ENCODE data around the gene TNNI2.

The TNNI2 gene

GRCh38 chr11:1839204-1839923 is 583 bp downstream of the TNNI2 start:
- Histone ChIP-seq H3K9ac (ENCODE audit: low read length in 5 of 5) (no peak overlapping the region), H3K4me1 (ENCODE audit: control insufficient read depth in 5 of 5, insufficient read depth in 5 of 5, low read length in 5 of 5) (peaks cover 0 to 36% (median 13%) of the 10 kb centered on the region in 5 donors), H3K9me3 (ENCODE audit: control insufficient read depth in 5 of 5, low read length in 5 of 5) (no peaks in the 10 kb centered on the region), H3K27ac (ENCODE audit: low read depth, low read length) (no peak overlapping the region), H3K4me3 (ENCODE audit: low read depth in 1 of 5, low read length in 5 of 5) (no peak overlapping the region), H3K36me3 (ENCODE audit: control insufficient read depth in 5 of 5, insufficient read depth in 5 of 5, low read length in 5 of 5) (no peaks in the 10 kb centered on the region), H3K27me3 (ENCODE audit: control insufficient read depth in 5 of 5, insufficient read depth in 4 of 5, low read length in 5 of 5) (peaks cover 0 to 7% (median 5%) of the 10 kb centered on the region in 5 donors)

- no peaks in the 10 kb centered on the region for H3K36me3 ChIP-seq (ENCODE audit: control insufficient read depth in 5 of 5, insufficient read depth in 5 of 5, low read length in 5 of 5)
- no peak overlapping the region for H3K4me3 ChIP-seq (ENCODE audit: low read depth in 1 of 5, low read length in 5 of 5)
- peaks cover 6 to 44% (median 21%) of the 10 kb centered on the region in 5 donors for H3K4me1 ChIP-seq (ENCODE audit: control insufficient read depth in 5 of 5, insufficient read depth in 5 of 5, low read length in 5 of 5)
Measured at GRCh38 chr11:1839924-1840779, 1.4 kb downstream of the TNNI2 start.

GRCh38 chr11:1840780-1841480 is 2.1 kb downstream of the TNNI2 start:
- Histone ChIP-seq H3K36me3 (ENCODE audit: control insufficient read depth in 5 of 5, insufficient read depth in 5 of 5, low read length in 5 of 5) (no peaks in the 10 kb centered on the region), H3K9ac (ENCODE audit: low read length in 5 of 5) (no peak overlapping the region), H3K4me1 (ENCODE audit: control insufficient read depth in 5 of 5, insufficient read depth in 5 of 5, low read length in 5 of 5) (peaks cover 6 to 50% (median 26%) of the 10 kb centered on the region in 5 donors), H3K27me3 (ENCODE audit: control insufficient read depth in 5 of 5, insufficient read depth in 4 of 5, low read length in 5 of 5) (peaks cover 0 to 6% (median under 1%) of the 10 kb centered on the region in 5 donors), H3K27ac (ENCODE audit: low read depth, low read length) (no peak overlapping the region), H3K4me3 (ENCODE audit: low read depth in 1 of 5, low read length in 5 of 5) (no peak overlapping the region), H3K9me3 (ENCODE audit: control insufficient read depth in 5 of 5, low read length in 5 of 5) (no peaks in the 10 kb centered on the region)

More at GRCh38 chr11:1839924-1840779, 1.4 kb downstream of the TNNI2 start:
- Histone ChIP-seq H3K9me3 (ENCODE audit: control insufficient read depth in 5 of 5, low read length in 5 of 5) (no peaks in the 10 kb centered on the region), H3K27me3 (ENCODE audit: control insufficient read depth in 5 of 5, insufficient read depth in 4 of 5, low read length in 5 of 5) (peaks cover 0 to 6% (median 5%) of the 10 kb centered on the region in 5 donors), H3K27ac (ENCODE audit: low read depth, low read length) (no peak overlapping the region), H3K9ac (ENCODE audit: low read length in 5 of 5) (no peak overlapping the region)

- Histone ChIP-seq H3K9me3 (ENCODE audit: control insufficient read depth in 5 of 5, low read length in 5 of 5) (no peaks in the 10 kb centered on the region), H3K27me3 (ENCODE audit: control insufficient read depth in 5 of 5, insufficient read depth in 4 of 5, low read length in 5 of 5) (peaks cover 0 to 6% (median 0%) of the 10 kb centered on the region in 5 donors), H3K4me3 (ENCODE audit: low read depth in 1 of 5, low read length in 5 of 5) (no peak overlapping the region), H3K9ac (ENCODE audit: low read length in 5 of 5) (no peak overlapping the region), H3K36me3 (ENCODE audit: control insufficient read depth in 5 of 5, insufficient read depth in 5 of 5, low read length in 5 of 5) (no peaks in the 10 kb centered on the region), H3K4me1 (ENCODE audit: control insufficient read depth in 5 of 5, insufficient read depth in 5 of 5, low read length in 5 of 5) (peaks cover 6 to 50% (median 26%) of the 10 kb centered on the region in 5 donors), H3K27ac (ENCODE audit: low read depth, low read length) (no peak overlapping the region)
Measured at GRCh38 chr11:1841511-1842148, 2.8 kb downstream of the TNNI2 start.

GRCh38 chr11:1842149-1843097 is 3.6 kb downstream of the TNNI2 start:
- no peak overlapping the region for H3K9ac ChIP-seq (ENCODE audit: low read length in 5 of 5)
- H3K9me3 ChIP-seq (ENCODE audit: control insufficient read depth in 5 of 5, low read length in 5 of 5), result no peaks in the 10 kb centered on the region
- H3K36me3 ChIP-seq (ENCODE audit: control insufficient read depth in 5 of 5, insufficient read depth in 5 of 5, low read length in 5 of 5), result no peaks in the 10 kb centered on the region
- no peak overlapping the region for H3K27ac ChIP-seq (ENCODE audit: low read depth, low read length)
- H3K4me3 ChIP-seq (ENCODE audit: low read depth in 1 of 5, low read length in 5 of 5), result no peak overlapping the region
- H3K27me3 ChIP-seq (ENCODE audit: control insufficient read depth in 5 of 5, insufficient read depth in 4 of 5, low read length in 5 of 5), result no peaks in the 10 kb centered on the region
- peaks cover 6 to 48% (median 26%) of the 10 kb centered on the region in 5 donors for H3K4me1 ChIP-seq (ENCODE audit: control insufficient read depth in 5 of 5, insufficient read depth in 5 of 5, low read length in 5 of 5)

- no peaks in the 10 kb centered on the region for H3K9me3 ChIP-seq (ENCODE audit: control insufficient read depth in 5 of 5, low read length in 5 of 5)
- H3K4me3 ChIP-seq (ENCODE audit: low read depth in 1 of 5, low read length in 5 of 5), result no peak overlapping the region
- no peaks in the 10 kb centered on the region for H3K36me3 ChIP-seq (ENCODE audit: control insufficient read depth in 5 of 5, insufficient read depth in 5 of 5, low read length in 5 of 5)
- no peaks in the 10 kb centered on the region for H3K27me3 ChIP-seq (ENCODE audit: control insufficient read depth in 5 of 5, insufficient read depth in 4 of 5, low read length in 5 of 5)
- H3K9ac ChIP-seq (ENCODE audit: low read length in 5 of 5), result no peak overlapping the region
- no peak overlapping the region for H3K27ac ChIP-seq (ENCODE audit: low read depth, low read length)
- peaks cover 6 to 42% (median 25%) of the 10 kb centered on the region in 5 donors for H3K4me1 ChIP-seq (ENCODE audit: control insufficient read depth in 5 of 5, insufficient read depth in 5 of 5, low read length in 5 of 5)
Measured at GRCh38 chr11:1843098-1843473, 4.3 kb downstream of the TNNI2 start.

- Histone ChIP-seq H3K27me3 (ENCODE audit: control insufficient read depth in 5 of 5, insufficient read depth in 4 of 5, low read length in 5 of 5) (no peaks in the 10 kb centered on the region), H3K36me3 (ENCODE audit: control insufficient read depth in 5 of 5, insufficient read depth in 5 of 5, low read length in 5 of 5) (no peaks in the 10 kb centered on the region), H3K4me1 (ENCODE audit: control insufficient read depth in 5 of 5, insufficient read depth in 5 of 5, low read length in 5 of 5) (peaks cover 6 to 38% (median 23%) of the 10 kb centered on the region in 5 donors), H3K9me3 (ENCODE audit: control insufficient read depth in 5 of 5, low read length in 5 of 5) (no peaks in the 10 kb centered on the region), H3K27ac (ENCODE audit: low read depth, low read length) (no peak overlapping the region), H3K9ac (ENCODE audit: low read length in 5 of 5) (peak overlapping the region in 1 of 5 donors; percentile 31), H3K4me3 (ENCODE audit: low read depth in 1 of 5, low read length in 5 of 5) (no peak overlapping the region)
Measured at GRCh38 chr11:1843796-1844195, 5.0 kb downstream of the TNNI2 start.

- H3K27ac ChIP-seq (ENCODE audit: low read depth, low read length), result no peak overlapping the region
- no peaks in the 10 kb centered on the region for H3K9me3 ChIP-seq (ENCODE audit: control insufficient read depth in 5 of 5, low read length in 5 of 5)
- peak overlapping the region in 2 of 5 donors; percentile 26 to 31 for H3K9ac ChIP-seq (ENCODE audit: low read length in 5 of 5)
- peaks cover 6 to 41% (median 23%) of the 10 kb centered on the region in 5 donors for H3K4me1 ChIP-seq (ENCODE audit: control insufficient read depth in 5 of 5, insufficient read depth in 5 of 5, low read length in 5 of 5)
- no peaks in the 10 kb centered on the region for H3K36me3 ChIP-seq (ENCODE audit: control insufficient read depth in 5 of 5, insufficient read depth in 5 of 5, low read length in 5 of 5)
- H3K4me3 ChIP-seq (ENCODE audit: low read depth in 1 of 5, low read length in 5 of 5), result peak overlapping the region in 2 of 5 donors; percentile 12 to 35
- no peaks in the 10 kb centered on the region for H3K27me3 ChIP-seq (ENCODE audit: control insufficient read depth in 5 of 5, insufficient read depth in 4 of 5, low read length in 5 of 5)
Measured at GRCh38 chr11:1844221-1845094, 5.7 kb downstream of the TNNI2 start.
